CD4-positive, alpha-beta T cell (primary cell): ENCODE measurements around the gene ACTL10. TPM values are rescaled to one million over a fixed set of nuclear protein-coding genes. Genes with fewer than 3 reads are reported as not detected.

ENCODE experiments used
- ATAC-seq: fragments of 200-7000 bp; cut with Tn5 transposase; one replicate; pipeline ENCODE4 v1.10.0; 2022; ENCODE audit warnings: mild to moderate bottlenecking; ENCODE audit not compliant: poor library complexity
- CTCF ChIA-PET: fragments of 350-600 bp; sonication (Branson Sonifier 250); formaldehyde crosslinking; loops from one replicate; lab custom pipeline; 2021; ENCODE audit warnings: antibody characterized with exemption, inconsistent platforms; lab: Charles Lee
- POLR2A ChIA-PET: fragments of 350-600 bp; sonication (Branson Sonifier 250); formaldehyde crosslinking; loops from one replicate; lab custom pipeline; 2021; ENCODE audit warnings: antibody characterized with exemption, inconsistent platforms; lab: Charles Lee
- DNase-seq, 14 experiments: peaks; one replicate each; pipeline ENCODE4 v3.0.0-alpha.2; 2013 to 2020; ENCODE audit warnings: mixed read lengths in 2 of 14
- H3K27ac ChIP-seq, 2 donors: one replicate each; pipeline versions ENCODE4 v1.5.1 to v1.7.0; 2013; ENCODE audit warnings: low read length in 2 of 2, low read depth in 1 of 2, mild to moderate bottlenecking in 1 of 2
- H3K27me3 ChIP-seq, 2 experiments: 1 replicate in 1 of 2; 2 replicates in 1 of 2; pipeline versions ENCODE4 v1.6.1 to v1.7.0; 2013; ENCODE audit warnings: low read length in 2 of 2, control low read depth in 1 of 2, mild to moderate bottlenecking in 1 of 2, moderate library complexity in 1 of 2; ENCODE audit not compliant: insufficient read depth in 2 of 2, control insufficient read depth in 1 of 2
- H3K36me3 ChIP-seq: one replicate; pipeline ENCODE4 v1.6.1; 2013; ENCODE audit warnings: low read length, control low read depth; ENCODE audit not compliant: insufficient read depth
- H3K4me1 ChIP-seq: one replicate; pipeline ENCODE4 v1.6.1; 2013; ENCODE audit warnings: low read length, control low read depth; ENCODE audit not compliant: insufficient read depth
- H3K4me3 ChIP-seq: one replicate; pipeline ENCODE4 v1.5.1; 2013; ENCODE audit warnings: mild to moderate bottlenecking, low read length, moderate library complexity
- H3K9me3 ChIP-seq, 2 experiments: 1 replicate in 1 of 2; 2 replicates in 1 of 2; pipeline versions ENCODE4 v1.6.1 to v1.7.0; 2013; ENCODE audit warnings: low read length in 2 of 2, mild to moderate bottlenecking in 2 of 2, control low read depth in 1 of 2, moderate library complexity in 1 of 2; ENCODE audit not compliant: control insufficient read depth in 1 of 2, insufficient read depth in 1 of 2
- H3K27ac Mint-ChIP-seq: one replicate; pipeline ENCODE4 v1.8.0; 2020; ENCODE audit warnings: mixed read lengths
- H3K27me3 Mint-ChIP-seq: one replicate; pipeline ENCODE4 v1.8.0; 2021; ENCODE audit warnings: mixed read lengths
- H3K36me3 Mint-ChIP-seq: one replicate; pipeline ENCODE4 v1.8.0; 2021; ENCODE audit warnings: low read depth, mixed read lengths
- H3K4me1 Mint-ChIP-seq: one replicate; pipeline ENCODE4 v1.8.0; 2021; ENCODE audit warnings: low read depth, mixed read lengths
- H3K4me3 Mint-ChIP-seq: one replicate; pipeline ENCODE4 v1.8.0; 2020; ENCODE audit warnings: mild to moderate bottlenecking, mixed read lengths
- H3K9me3 Mint-ChIP-seq: one replicate; pipeline ENCODE4 v1.8.0; 2020; ENCODE audit warnings: mixed read lengths
- intact Hi-C, 2 experiments: fragments of 100-400 bp; cut with DNase I in 1 of 2; cut with micrococcal nuclease in 1 of 2; formaldehyde crosslinking; loops; one replicate each; pipeline versions ENCODE4 v1.15.1 to v1.9.0; 2023 to 2025; cut with DNase I, micrococcal nuclease
- total RNA-seq, 174 experiments: library from RNA in 2 of 174; stranded (reverse) in 2 of 174; gene quantifications; one replicate each; pipeline ENCODE4 v1.2.3 and lab custom pipeline; 2021 to 2026
- TF ChIP-seq, protein P1 (sequence below): fragments of 200-600 bp; IDR thresholded peaks from one replicate; pipeline ENCODE4 v1.8.0; 2022; ENCODE audit warnings: antibody characterized with exemption, mild to moderate bottlenecking

The ACTL10 gene
- total RNA-seq, 2 experiments from 2014 or later, result 0.28 to 0.55 TPM

DNA sequence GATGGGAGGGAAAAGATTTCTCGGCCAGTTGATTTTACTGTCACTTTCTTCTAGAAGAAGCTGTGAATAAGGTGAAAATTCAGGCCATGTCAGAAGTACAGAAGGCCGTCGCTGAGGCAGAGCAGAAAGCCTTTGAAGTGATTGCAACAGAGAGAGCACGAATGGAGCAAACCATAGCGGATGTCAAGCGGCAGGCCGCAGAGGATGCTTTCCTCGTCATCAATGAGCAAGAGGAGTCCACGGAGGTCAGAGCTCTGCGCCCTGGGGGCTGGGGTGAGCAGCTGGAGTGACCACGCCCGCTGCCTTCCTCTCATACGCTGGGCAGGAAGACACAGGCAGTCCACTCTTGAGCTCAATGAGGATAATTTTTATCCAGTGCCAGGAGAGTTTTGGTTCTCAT, 26.5 kb upstream of the ACTL10 start:
- Mint-ChIP-seq H3K36me3 (peaks cover 90% of the 10 kb centered on the region), H3K27ac (no peak overlapping the region), H3K9me3 (no peaks in the 10 kb centered on the region), H3K27me3 (no peaks in the 10 kb centered on the region), H3K4me1 (no peaks in the 10 kb centered on the region), H3K4me3 (no peak overlapping the region)
- Histone ChIP-seq H3K27ac (no peak overlapping the region), H3K9me3 (no peaks in the 10 kb centered on the region), H3K4me1 (no peaks in the 10 kb centered on the region), H3K36me3 (peaks cover 57% of the 10 kb centered on the region), H3K4me3 (no peak overlapping the region), H3K27me3 (no peaks in the 10 kb centered on the region)
- POLR2A ChIA-PET, result no interaction called here
- CTCF ChIA-PET, result interaction anchor here (1.3 kb wide), 1 partner anchor 183 kb away, joined by 4 read pairs; no protein-coding TSS in a partner anchor
- TF ChIP-seq, protein P1, sequence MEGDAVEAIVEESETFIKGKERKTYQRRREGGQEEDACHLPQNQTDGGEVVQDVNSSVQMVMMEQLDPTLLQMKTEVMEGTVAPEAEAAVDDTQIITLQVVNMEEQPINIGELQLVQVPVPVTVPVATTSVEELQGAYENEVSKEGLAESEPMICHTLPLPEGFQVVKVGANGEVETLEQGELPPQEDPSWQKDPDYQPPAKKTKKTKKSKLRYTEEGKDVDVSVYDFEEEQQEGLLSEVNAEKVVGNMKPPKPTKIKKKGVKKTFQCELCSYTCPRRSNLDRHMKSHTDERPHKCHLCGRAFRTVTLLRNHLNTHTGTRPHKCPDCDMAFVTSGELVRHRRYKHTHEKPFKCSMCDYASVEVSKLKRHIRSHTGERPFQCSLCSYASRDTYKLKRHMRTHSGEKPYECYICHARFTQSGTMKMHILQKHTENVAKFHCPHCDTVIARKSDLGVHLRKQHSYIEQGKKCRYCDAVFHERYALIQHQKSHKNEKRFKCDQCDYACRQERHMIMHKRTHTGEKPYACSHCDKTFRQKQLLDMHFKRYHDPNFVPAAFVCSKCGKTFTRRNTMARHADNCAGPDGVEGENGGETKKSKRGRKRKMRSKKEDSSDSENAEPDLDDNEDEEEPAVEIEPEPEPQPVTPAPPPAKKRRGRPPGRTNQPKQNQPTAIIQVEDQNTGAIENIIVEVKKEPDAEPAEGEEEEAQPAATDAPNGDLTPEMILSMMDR, result no peak
- no peak for ATAC-seq
- intact Hi-C loops, result no loop called here
- DNase-seq, result no peak

DNA sequence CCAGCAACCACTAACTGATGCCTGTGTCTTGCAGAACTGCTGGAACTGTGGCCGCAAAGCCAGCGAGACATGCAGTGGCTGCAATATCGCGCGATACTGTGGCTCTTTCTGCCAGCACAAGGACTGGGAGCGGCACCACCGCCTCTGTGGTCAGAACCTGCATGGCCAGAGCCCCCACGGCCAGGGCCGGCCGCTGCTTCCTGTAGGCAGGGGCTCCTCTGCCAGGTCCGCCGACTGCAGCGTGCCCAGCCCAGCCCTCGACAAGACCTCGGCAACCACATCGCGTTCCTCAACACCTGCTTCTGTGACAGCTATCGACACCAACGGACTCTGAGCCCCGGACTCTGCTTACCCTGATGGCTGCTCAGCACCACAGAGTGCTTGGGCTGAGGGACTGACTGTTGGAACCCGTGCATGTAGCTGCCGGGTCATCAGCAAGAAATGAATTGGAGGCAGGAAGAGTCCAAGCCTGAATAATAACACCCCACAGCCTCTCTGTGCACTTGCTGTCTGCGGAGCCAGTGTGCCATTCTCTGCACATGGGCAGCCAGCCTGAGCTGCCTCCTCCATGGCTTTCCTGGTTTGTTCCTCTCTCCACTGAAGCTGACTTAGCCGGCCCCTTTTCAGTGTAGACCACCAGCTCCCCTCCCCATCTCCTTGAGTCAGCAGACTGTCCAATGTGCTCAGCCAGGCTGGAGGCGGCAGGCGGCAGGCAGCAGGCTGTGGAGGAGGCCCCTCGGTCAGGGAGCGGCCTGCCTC, 22.3 kb upstream of the ACTL10 start:
- Histone ChIP-seq H3K36me3 (peaks cover 37% of the 10 kb centered on the region), H3K9me3 (no peaks in the 10 kb centered on the region), H3K27ac (no peak overlapping the region), H3K4me3 (no peak overlapping the region), H3K4me1 (peaks cover 9% of the 10 kb centered on the region), H3K27me3 (no peaks in the 10 kb centered on the region)
- Mint-ChIP-seq H3K4me1 (peaks cover 4% of the 10 kb centered on the region), H3K9me3 (no peaks in the 10 kb centered on the region), H3K27me3 (no peaks in the 10 kb centered on the region), H3K27ac (no peak overlapping the region), H3K36me3 (peaks cover 61% of the 10 kb centered on the region), H3K4me3 (no peak overlapping the region)
- ChIA-PET POLR2A (no interaction called here), CTCF (no interaction called here)
- DNase-seq (no peak), ATAC-seq (no peak)
- TF ChIP-seq, protein P1, result no peak
- intact Hi-C loops, result no loop called here

DNA sequence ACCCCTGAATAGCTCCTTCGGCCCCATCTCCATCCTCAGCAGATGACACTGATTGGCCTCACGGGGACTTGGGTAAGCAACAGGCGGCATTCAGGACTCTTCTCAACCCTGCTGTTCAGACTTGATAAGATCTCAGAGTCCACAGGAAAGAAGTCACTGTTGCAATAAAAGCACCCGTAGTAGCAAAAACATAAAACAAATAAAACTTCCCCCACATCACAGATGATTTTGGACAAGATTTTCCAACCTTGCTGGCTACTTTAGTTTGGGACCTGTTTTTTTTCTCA, 21.7 kb upstream of the ACTL10 start:
- Mint-ChIP-seq H3K4me3 (no peak overlapping the region), H3K4me1 (peaks cover 4% of the 10 kb centered on the region), H3K36me3 (peaks cover 56% of the 10 kb centered on the region), H3K9me3 (no peaks in the 10 kb centered on the region), H3K27ac (no peak overlapping the region), H3K27me3 (no peaks in the 10 kb centered on the region)
- no peak for ATAC-seq
- peaks cover 32% of the 10 kb centered on the region for H3K36me3 ChIP-seq
- H3K4me1 ChIP-seq, result peaks cover 9% of the 10 kb centered on the region
- POLR2A ChIA-PET, result no interaction called here
- no peak for DNase-seq
- H3K27me3 ChIP-seq, result no peaks in the 10 kb centered on the region
- H3K9me3 ChIP-seq, result no peaks in the 10 kb centered on the region
- TF ChIP-seq, protein P1, result no peak
- CTCF ChIA-PET, result no interaction called here
- H3K27ac ChIP-seq, result no peak overlapping the region
- H3K4me3 ChIP-seq, result no peak overlapping the region
- intact Hi-C loops, result no loop called here
